ENCODE results near the gene OR6K2. TPM values are rescaled to one million over a fixed set of nuclear protein-coding genes. Genes with fewer than 3 reads are reported as not detected.

OR6K2 gene
- total RNA-seq, 1 donor from 2014 or later: not detected

DNA sequence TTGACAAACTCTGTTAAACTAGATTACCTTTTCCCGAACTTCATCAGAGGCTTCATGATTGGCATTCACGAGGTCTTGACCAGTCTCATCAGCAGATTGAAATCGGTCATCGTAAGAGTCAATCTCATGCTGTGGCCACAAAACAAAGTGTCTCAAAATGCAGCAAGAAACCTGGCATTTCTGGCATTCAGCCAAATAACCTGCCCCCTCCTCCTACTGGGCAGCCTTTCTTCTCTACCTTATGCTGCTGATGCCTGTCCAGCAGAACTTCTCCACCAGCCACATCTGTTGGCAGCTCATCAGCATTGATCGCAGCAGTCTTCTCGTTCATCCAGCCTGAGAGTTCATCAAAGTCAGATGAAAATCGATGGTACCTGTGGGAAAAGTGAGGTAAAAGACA, 26.1 kb downstream of the OR6K2 start:
- Histone ChIP-seq H3K4me1 (no peaks in the 10 kb centered on the region), H3K4me3 (no peak overlapping the region), H3K9me3 (no peaks in the 10 kb centered on the region), H3K36me3 (no peaks in the 10 kb centered on the region), H3K27ac (no peak overlapping the region), H3K27me3 (ENCODE audit: low read depth) (no peaks in the 10 kb centered on the region)
- intact Hi-C loops (cut with DNase I): no loop called here
- DNase-seq: no peak
- TF ChIP-seq, protein P1, sequence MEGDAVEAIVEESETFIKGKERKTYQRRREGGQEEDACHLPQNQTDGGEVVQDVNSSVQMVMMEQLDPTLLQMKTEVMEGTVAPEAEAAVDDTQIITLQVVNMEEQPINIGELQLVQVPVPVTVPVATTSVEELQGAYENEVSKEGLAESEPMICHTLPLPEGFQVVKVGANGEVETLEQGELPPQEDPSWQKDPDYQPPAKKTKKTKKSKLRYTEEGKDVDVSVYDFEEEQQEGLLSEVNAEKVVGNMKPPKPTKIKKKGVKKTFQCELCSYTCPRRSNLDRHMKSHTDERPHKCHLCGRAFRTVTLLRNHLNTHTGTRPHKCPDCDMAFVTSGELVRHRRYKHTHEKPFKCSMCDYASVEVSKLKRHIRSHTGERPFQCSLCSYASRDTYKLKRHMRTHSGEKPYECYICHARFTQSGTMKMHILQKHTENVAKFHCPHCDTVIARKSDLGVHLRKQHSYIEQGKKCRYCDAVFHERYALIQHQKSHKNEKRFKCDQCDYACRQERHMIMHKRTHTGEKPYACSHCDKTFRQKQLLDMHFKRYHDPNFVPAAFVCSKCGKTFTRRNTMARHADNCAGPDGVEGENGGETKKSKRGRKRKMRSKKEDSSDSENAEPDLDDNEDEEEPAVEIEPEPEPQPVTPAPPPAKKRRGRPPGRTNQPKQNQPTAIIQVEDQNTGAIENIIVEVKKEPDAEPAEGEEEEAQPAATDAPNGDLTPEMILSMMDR (IDR thresholded peaks at IDR 0.05): no peak
- ATAC-seq: no peak

DNA sequence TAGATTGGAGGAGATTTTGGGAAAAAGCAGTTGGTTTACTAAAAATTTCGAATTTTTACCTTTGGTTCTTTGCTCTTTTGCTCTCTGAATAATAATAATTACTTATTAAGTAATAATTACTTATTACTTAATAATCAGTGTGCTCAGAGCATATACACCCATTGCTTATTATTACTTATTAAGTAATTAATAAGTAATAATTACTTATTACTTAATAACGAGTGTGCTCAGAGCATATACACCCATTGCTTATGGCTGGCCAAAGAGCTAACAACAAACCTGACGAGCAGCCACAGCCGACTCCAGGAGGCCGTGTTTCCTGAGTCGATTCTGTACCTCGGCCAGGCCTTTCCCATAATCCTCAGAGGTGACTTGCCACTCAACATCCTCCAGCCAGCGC, 34.4 kb downstream of the OR6K2 start:
- intact Hi-C loops (cut with DNase I): no loop called here
- H3K27me3 ChIP-seq (ENCODE audit: low read depth): no peaks in the 10 kb centered on the region
- TF ChIP-seq, protein P1 (IDR thresholded peaks at IDR 0.05): no peak
- no peak for ATAC-seq
- DNase-seq: no peak
- no peaks in the 10 kb centered on the region for H3K36me3 ChIP-seq
- H3K9me3 ChIP-seq: no peaks in the 10 kb centered on the region
- H3K4me1 ChIP-seq: no peaks in the 10 kb centered on the region
- no peak overlapping the region for H3K27ac ChIP-seq
- no peak overlapping the region for H3K4me3 ChIP-seq

DNA sequence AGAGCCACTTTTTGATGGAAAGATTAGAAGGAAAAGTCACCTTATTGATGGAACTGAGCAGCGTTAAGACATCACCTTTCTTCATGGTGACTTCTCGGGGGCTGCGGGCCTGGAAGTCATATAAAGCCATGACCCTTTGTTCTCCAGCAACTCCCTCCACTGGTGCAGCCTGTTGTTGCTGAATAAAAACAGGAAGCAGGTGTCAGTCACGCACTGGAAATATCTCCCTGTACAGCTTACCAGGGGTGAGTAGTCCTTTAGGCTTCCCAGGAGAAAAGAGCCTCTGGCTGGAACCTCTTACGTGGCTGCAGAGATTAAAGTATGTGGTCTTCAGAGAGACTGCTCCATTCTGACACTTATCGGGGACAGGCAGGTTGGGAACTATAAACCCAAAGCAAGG, 45.9 kb downstream of the OR6K2 start:
- Histone ChIP-seq H3K27ac (no peak overlapping the region), H3K36me3 (no peaks in the 10 kb centered on the region), H3K27me3 (ENCODE audit: low read depth) (no peaks in the 10 kb centered on the region), H3K4me3 (no peak overlapping the region), H3K4me1 (no peaks in the 10 kb centered on the region), H3K9me3 (no peaks in the 10 kb centered on the region)
- no peak for DNase-seq
- intact Hi-C loops (cut with DNase I): no loop called here
- TF ChIP-seq, protein P1 (IDR thresholded peaks at IDR 0.05): no peak
- ATAC-seq: no peak

DNA sequence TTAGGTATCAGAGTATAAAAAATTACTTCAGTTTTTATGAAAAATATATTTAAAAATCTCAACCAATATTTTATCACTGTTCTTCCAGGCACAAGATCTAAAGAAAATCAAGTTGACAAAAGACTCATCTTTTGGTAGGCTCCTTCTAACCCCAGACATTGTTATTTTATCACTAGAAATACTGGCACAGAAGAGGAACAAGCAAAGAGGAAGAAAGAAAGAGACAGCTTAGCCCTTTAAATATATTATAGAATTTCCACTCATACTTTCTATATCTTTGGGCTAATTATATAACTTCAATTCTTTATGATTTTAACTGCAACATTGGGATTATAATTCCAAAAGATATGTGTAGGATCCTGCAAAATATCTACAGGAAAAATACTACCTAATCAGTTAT, 46.4 kb downstream of the OR6K2 start:
- H3K36me3 ChIP-seq: no peaks in the 10 kb centered on the region
- H3K4me1 ChIP-seq: no peaks in the 10 kb centered on the region
- no peak overlapping the region for H3K4me3 ChIP-seq
- no peak for DNase-seq
- no peak overlapping the region for H3K27ac ChIP-seq
- intact Hi-C loops (cut with DNase I): no loop called here
- no peak for ATAC-seq
- TF ChIP-seq, protein P1 (IDR thresholded peaks at IDR 0.05): no peak
- H3K27me3 ChIP-seq (ENCODE audit: low read depth): no peaks in the 10 kb centered on the region
- no peaks in the 10 kb centered on the region for H3K9me3 ChIP-seq

DNA sequence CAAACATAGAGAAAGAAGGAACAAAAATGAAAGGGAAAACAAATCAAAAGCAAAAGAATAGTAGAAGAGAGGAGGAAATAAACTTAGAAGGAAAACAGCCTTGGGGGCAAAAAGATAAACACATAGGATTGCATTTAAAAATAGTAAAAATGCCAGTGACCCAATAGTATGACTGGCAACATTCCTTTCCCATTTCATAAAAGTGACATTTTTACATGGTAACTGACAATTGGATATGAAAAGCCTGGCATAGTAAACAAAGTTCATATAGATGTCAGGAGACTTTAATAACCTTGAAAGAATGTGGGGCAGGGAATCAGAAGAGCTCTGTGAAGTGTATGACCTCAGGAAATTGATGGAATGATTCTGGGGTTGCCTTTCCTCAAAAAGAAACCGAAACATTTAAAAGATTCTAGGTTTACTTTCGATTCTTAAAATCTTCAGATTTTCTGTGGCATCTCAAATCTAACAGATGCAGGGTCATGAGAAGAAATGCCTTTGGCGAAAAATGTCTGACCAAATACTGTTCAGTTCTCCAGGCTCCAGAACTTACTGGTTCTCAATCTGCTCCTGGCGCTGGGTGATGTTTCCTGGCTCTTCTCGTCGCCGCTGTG, 47.6 kb downstream of the OR6K2 start:
- Histone ChIP-seq H3K27me3 (ENCODE audit: low read depth) (no peaks in the 10 kb centered on the region), H3K9me3 (no peaks in the 10 kb centered on the region), H3K4me3 (no peak overlapping the region), H3K36me3 (no peaks in the 10 kb centered on the region), H3K4me1 (no peaks in the 10 kb centered on the region), H3K27ac (no peak overlapping the region)
- intact Hi-C loops (cut with DNase I): no loop called here
- TF ChIP-seq, protein P1 (IDR thresholded peaks at IDR 0.05): no peak
- no peak for ATAC-seq
- no peak for DNase-seq

Other genes with a start within 250 kb of the OR6K2 start
- not detected for gene OR10K1, start 238.8 kb downstream of the OR6K2 start, total RNA-seq
- gene OR10R2, start 228.4 kb downstream of the OR6K2 start, total RNA-seq: not detected
- not detected for gene OR6Y1, start 146.2 kb downstream of the OR6K2 start, total RNA-seq
- gene OR6P1, start 130.1 kb downstream of the OR6K2 start, total RNA-seq: not detected
- not detected for gene OR10X1, start 120.8 kb downstream of the OR6K2 start, total RNA-seq
- gene OR10Z1, start 95.4 kb downstream of the OR6K2 start, total RNA-seq: not detected
- 0.50 TPM for gene SPTA1, start 13.9 kb downstream of the OR6K2 start, total RNA-seq
- 2.2 TPM for gene OR6K3, start 20.1 kb upstream of the OR6K2 start, total RNA-seq
- gene OR6K6, start 54.1 kb upstream of the OR6K2 start, total RNA-seq: not detected
- gene OR6N1, start 71.5 kb upstream of the OR6K2 start, total RNA-seq: 2.3 TPM
- gene OR6N2, start 80.6 kb upstream of the OR6K2 start, total RNA-seq: 0.30 TPM
- 84.3 TPM for gene MNDA, start 130.7 kb upstream of the OR6K2 start, total RNA-seq
- gene PYHIN1, start 230.9 kb upstream of the OR6K2 start, total RNA-seq: 3.9 TPM

Measured in lower lobe of right lung (tissue), 2 donors.